K562 (cell line): ENCODE measurements around the gene MMP12. TPM values are rescaled to one million over a fixed set of nuclear protein-coding genes. Genes with fewer than 3 reads are reported as not detected.

ENCODE experiments used
- ATAC-seq: fragments of 200-7000 bp; cut with Tn5 transposase; 3 replicates; pipeline ENCODE4 v1.9.1; 2020; ENCODE audit warnings: moderate library complexity
- BruUV-seq: library from RNA; stranded (reverse); fragments of 400-500 nt; replicated peaks from 2 replicates; lab custom pipeline; 2021; lab: Mats Ljungman, UMichigan
- CTCF ChIA-PET: fragments of 300-600 bp; formaldehyde crosslinking; extraction: SDS; loops from one replicate; lab custom pipeline; 2021; ENCODE audit warnings: low intra/inter-chr PET ratio; lab: Yijun Ruan, JAX
- POLR2A ChIA-PET: fragments of 300-600, 350-650 bp; sonication (Branson Sonifier 250); formaldehyde crosslinking; extraction: SDS; loops from one replicate; lab custom pipeline; 2021; ENCODE audit warnings: antibody characterized with exemption, inconsistent platforms; lab: Yijun Ruan, JAX
- DNase-seq, 4 experiments: peaks; one replicate each; pipeline versions ENCODE4 v3.0.0 to v3.0.0-alpha.2; 2011 to 2018; ENCODE audit warnings: low spot score in 3 of 4, mixed read lengths in 3 of 4; ENCODE audit errors: extremely low read depth in 1 of 4
- FAIRE-seq: peaks from 2 replicates; lab custom pipeline; 2011; peaks lifted over from hg19 to GRCh38; lab: Jason Lieb, UNC
- H2AFZ ChIP-seq: 2 replicates; pipeline ENCODE4 v1.6.0; 2011; ENCODE audit warnings: low read depth, low read length, control low read depth, inconsistent platforms
- H3K27ac ChIP-seq: fragments of 200-600 bp; 3 replicates; pipeline ENCODE4 v1.8.0; 2011; ENCODE audit warnings: low read depth, mild to moderate bottlenecking, control low read depth, inconsistent platforms, low read length, moderate library complexity, mixed read lengths; ENCODE audit errors: extremely low read depth
- H3K27me3 ChIP-seq, 2 experiments: fragments of 300-600 bp in 1 of 2; 2 replicates in 1 of 2; 3 replicates in 1 of 2; pipeline versions ENCODE4 v1.6.0 to v1.8.0; 2011; ENCODE audit warnings: inconsistent platforms in 2 of 2, low read length in 2 of 2, mild to moderate bottlenecking in 1 of 2, mixed read lengths in 1 of 2, moderate library complexity in 1 of 2; ENCODE audit not compliant: control insufficient read depth in 2 of 2, insufficient read depth in 2 of 2
- H3K36me3 ChIP-seq: fragments of 300-600 bp; 3 replicates; pipeline ENCODE4 v1.8.0; 2011; ENCODE audit warnings: mild to moderate bottlenecking, low read length, inconsistent platforms; ENCODE audit not compliant: control insufficient read depth, insufficient read depth
- H3K4me1 ChIP-seq, 2 experiments: fragments of 200-600 bp in 1 of 2; replicated peaks in 1 of 2; 2 replicates in 1 of 2; 3 replicates in 1 of 2; pipeline versions ENCODE4 v1.5.1 to v1.8.0; 2011; ENCODE audit warnings: inconsistent platforms in 2 of 2, low read length in 2 of 2, mild to moderate bottlenecking in 1 of 2, mixed read lengths in 1 of 2, moderate library complexity in 1 of 2; ENCODE audit not compliant: control insufficient read depth in 2 of 2, insufficient read depth in 2 of 2
- H3K4me2 ChIP-seq: 2 replicates; pipeline ENCODE4 v1.6.1; 2011; ENCODE audit warnings: low read length, control low read depth, inconsistent platforms, mixed read lengths; ENCODE audit not compliant: insufficient read depth
- H3K4me3 ChIP-seq: fragments of 200-600 bp; sonication (generic), shearing (Covaris generic); 2 replicates; pipeline ENCODE4 v1.5.1; 2016; ENCODE audit warnings: control low read depth, inconsistent platforms
- H3K79me2 ChIP-seq: fragments of 200-600 bp; 3 replicates; pipeline ENCODE4 v1.8.0; 2011; ENCODE audit warnings: low read length, inconsistent platforms; ENCODE audit not compliant: control insufficient read depth, insufficient read depth
- H3K9ac ChIP-seq, 2 experiments: 2 replicates each; pipeline versions ENCODE4 v1.6.0 to v1.6.1; 2011; ENCODE audit warnings: low read depth in 2 of 2, low read length in 2 of 2, control low read depth in 1 of 2, inconsistent platforms in 1 of 2, mild to moderate bottlenecking in 1 of 2, mixed read lengths in 1 of 2; ENCODE audit not compliant: insufficient read depth in 1 of 2
- H3K9me1 ChIP-seq: one replicate; pipeline ENCODE4 v1.6.0; 2011; ENCODE audit warnings: inconsistent platforms, mild to moderate bottlenecking, low read length, moderate library complexity; ENCODE audit not compliant: control insufficient read depth, insufficient read depth
- H3K9me3 ChIP-seq: replicated peaks from 2 replicates; pipeline ENCODE4 v1.5.1; 2011; ENCODE audit warnings: low read depth, low read length, inconsistent platforms; ENCODE audit not compliant: control insufficient read depth, insufficient read depth
- H4K20me1 ChIP-seq: replicated peaks from 2 replicates; pipeline ENCODE4 v1.6.1; 2011; ENCODE audit warnings: low read length, inconsistent platforms, mixed read lengths; ENCODE audit not compliant: control insufficient read depth, insufficient read depth
- FOXK1 ChIP-seq: sonication (generic); formaldehyde crosslinking; IDR thresholded peaks from 2 replicates; pipeline ENCODE4 v1.8.0; 2022; ENCODE audit warnings: missing genetic modification reagents, mild to moderate bottlenecking, borderline replicate concordance
- MIER1 ChIP-seq: fragments of 450-650 bp; IDR thresholded peaks from 2 replicates; pipeline ENCODE4 v1.6.1; 2016; ENCODE audit warnings: antibody characterized with exemption, mild to moderate bottlenecking, low read depth
- MYBL2 ChIP-seq, 2 experiments: fragments of 450-650 bp in 1 of 2; sonication (generic) in 1 of 2; formaldehyde crosslinking in 1 of 2; IDR thresholded peaks; 2 replicates each; pipeline versions ENCODE4 v1.6.1 to v1.8.1; 2017 to 2022; ENCODE audit warnings: borderline replicate concordance in 1 of 2, inconsistent platforms in 1 of 2, low read depth in 1 of 2, mild to moderate bottlenecking in 1 of 2, missing genetic modification reagents in 1 of 2, moderate library complexity in 1 of 2
- NFXL1 ChIP-seq: fragments of 450-650 bp; formaldehyde crosslinking; IDR thresholded peaks from 2 replicates; pipeline ENCODE4 v1.4.0; 2021; ENCODE audit warnings: mild to moderate bottlenecking
- NKRF ChIP-seq: fragments of 450-650 bp; IDR thresholded peaks from 2 replicates; pipeline ENCODE4 v1.6.1; 2016; ENCODE audit warnings: borderline replicate concordance
- NR4A1 ChIP-seq, 2 experiments: fragments of 250-450 bp in 1 of 2; fragments of 450-650 bp in 1 of 2; sonication (Bioruptor Pico) in 1 of 2; IDR thresholded peaks; 2 replicates each; pipeline versions ENCODE4 v1.4.0 to v1.6.1; 2016 to 2020; ENCODE audit warnings: mild to moderate bottlenecking in 2 of 2, missing compliant biosample characterization in 1 of 2, missing genetic modification characterization in 1 of 2, moderate library complexity in 1 of 2
- RREB1 ChIP-seq: fragments of 250-450 bp; sonication (Bioruptor Pico); IDR thresholded peaks from 2 replicates; pipeline ENCODE4 v1.4.0; 2020
- SREBF2 ChIP-seq: sonication (generic); formaldehyde crosslinking; IDR thresholded peaks from 2 replicates; pipeline ENCODE4 v1.4.0; 2020; ENCODE audit warnings: mild to moderate bottlenecking, missing genetic modification reagents
- SRSF1 ChIP-seq: fragments of 200-400 bp; formaldehyde crosslinking; IDR thresholded peaks from 2 replicates; pipeline ENCODE4 v1.6.1; 2017; ENCODE audit warnings: mild to moderate bottlenecking, low read depth, low read length, moderate library complexity
- ZNF232 ChIP-seq: sonication (generic); formaldehyde crosslinking; IDR thresholded peaks from 2 replicates; pipeline ENCODE4 v1.8.0; 2022; ENCODE audit warnings: mild to moderate bottlenecking, missing genetic modification reagents
- ZNF668 ChIP-seq: fragments of 250-450 bp; sonication (Bioruptor Pico); IDR thresholded peaks from 2 replicates; pipeline ENCODE4 v1.8.0; 2022; ENCODE audit warnings: mild to moderate bottlenecking, inconsistent platforms
- ZNF778 ChIP-seq: fragments of 450-650 bp; formaldehyde crosslinking; IDR thresholded peaks from 2 replicates; pipeline ENCODE4 v1.4.0; 2020; ENCODE audit warnings: mild to moderate bottlenecking, moderate library complexity
- WGBS: fragments of 100-300 bp; shearing (Covaris generic); methylation state at CpG from one replicate; pipeline ENCODE4 v1.1.6; 2016; ENCODE audit warnings: low coverage, mixed read lengths; ENCODE audit not compliant: insufficient coverage; ENCODE audit errors: missing lambda C conversion rate; 5-methylcytosine and 5-hydroxymethylcytosine counted together
- in situ Hi-C: fragments of 300-500 bp; cut with MboI; formaldehyde crosslinking; loops from 4 replicates; pipeline ENCODE4 v1.15.0; 2018; ENCODE audit warnings: inconsistent platforms, mixed read lengths
- intact Hi-C: fragments of 100-400 bp; cut with micrococcal nuclease; formaldehyde crosslinking; loops from 2 replicates; pipeline ENCODE4 v1.14.2; 2022
- polyA plus RNA-seq, 8 experiments: library from polyadenylated mRNA; depleted of rRNA in 4 of 8; stranded (reverse) in 5 of 8; unstranded in 3 of 8; fragments of >200 nt; fragmentation: Nextera tagmentation in 2 of 8; fragmentation: Illumina TruSeq in 1 of 8; extraction: Ambion mirVana in 2 of 8; extraction: Trizol in 1 of 8; gene quantifications; 2 replicates each; pipeline versions ENCODE4 v1.2.1 to v1.2.3, GENCODE V29; 2011 to 2014; ENCODE audit warnings: inconsistent platforms in 1 of 8, missing spikeins in 1 of 8
- total RNA-seq, 7 experiments: library from RNA; depleted of rRNA in 6 of 7; stranded (reverse); fragments of >200 nt in 6 of 7; fragmentation: Illumina TruSeq in 2 of 7; extraction: Trizol in 2 of 7; gene quantifications; 2 replicates each; pipeline versions ENCODE4 v1.2.1 to v1.2.3, GENCODE V29; 2011 to 2021; ENCODE audit warnings: low replicate concordance in 1 of 7

MMP12 gene
- total and polyA plus RNA-seq, 9 of the 15 experiments (the other 6 are each of a cell fraction or from before 2014, with no cell fraction given), result not detected

DNA sequence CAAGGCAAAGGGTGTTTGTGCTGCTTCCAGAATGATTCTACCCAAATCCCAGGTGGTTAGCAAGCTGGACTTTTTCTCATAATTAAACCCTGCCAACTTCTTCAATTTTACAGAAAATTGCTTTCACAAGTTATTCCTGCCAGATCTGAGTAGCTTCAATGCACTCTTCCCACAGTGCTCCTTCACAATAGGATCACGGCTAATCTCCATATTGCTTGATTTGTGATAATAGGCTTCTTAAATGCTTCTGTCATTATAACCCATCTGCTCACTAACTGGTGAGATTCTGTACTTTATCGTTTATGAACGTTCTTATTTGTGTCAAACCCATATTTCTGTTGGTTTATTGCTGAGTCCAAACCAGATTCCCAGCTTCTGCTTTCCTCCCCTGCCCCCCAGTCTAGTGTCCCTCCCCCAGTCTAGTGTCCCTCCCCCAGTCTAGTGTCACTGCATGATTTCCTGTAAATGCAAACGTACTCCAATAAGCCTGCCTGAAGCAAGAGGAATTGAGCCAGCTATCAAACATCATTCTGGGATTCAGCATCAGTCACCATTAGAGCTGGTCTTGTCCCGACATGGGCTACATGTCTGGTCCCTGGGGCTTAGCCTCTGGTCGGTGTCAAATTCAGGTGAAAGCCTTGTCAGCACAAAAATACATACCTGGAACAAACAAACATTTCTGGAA, 45.3 kb downstream of the MMP12 start:
- Histone ChIP-seq H3K27ac (no peak overlapping the region), H3K4me2 (no peak overlapping the region), H3K79me2 (no peaks in the 10 kb centered on the region), H3K36me3 (no peaks in the 10 kb centered on the region), H3K9me3 (no peaks in the 10 kb centered on the region), H3K27me3 (no peaks in the 10 kb centered on the region), H2AFZ (no peak overlapping the region), H3K4me3 (no peak overlapping the region), H4K20me1 (no peaks in the 10 kb centered on the region), H3K9me1 (no peaks in the 10 kb centered on the region), H3K9ac (no peak overlapping the region), H3K4me1 (no peaks in the 10 kb centered on the region)
- in situ Hi-C loops (no loop called here), intact Hi-C loops (no loop called here)
- under 1% methylated on average over 6 of the region's 6 CpGs for WGBS
- POLR2A ChIA-PET, result no interaction called here
- DNase-seq (no peak), ATAC-seq (no peak), FAIRE-seq (no peak)
- BruUV-seq, result no TSS peak
- CTCF ChIA-PET, result no interaction called here
- no peak for TF ChIP-seq NR4A1 (CRISPR knock-in tag; IDR thresholded peaks at IDR 0.05)
- no peak for TF ChIP-seq NR4A1 (tag; IDR thresholded peaks at IDR 0.05)
- no peak for TF ChIP-seq NKRF
- no peak for TF ChIP-seq SRSF1
- TF ChIP-seq ZNF232 (CRISPR knock-in tag), result no peak
- TF ChIP-seq SREBF2, result no peak
- TF ChIP-seq ZNF778 (CRISPR knock-in tag), result no peak
- TF ChIP-seq MYBL2 (IDR thresholded peaks at IDR 0.05; ENCODE audit: low read depth), result no peak
- TF ChIP-seq MYBL2 (CRISPR knock-in tag; IDR thresholded peaks at IDR 0.05; ENCODE audit: borderline replicate concordance), result no peak
- TF ChIP-seq NFXL1 (CRISPR knock-in tag), result no peak
- TF ChIP-seq MIER1, result no peak
- TF ChIP-seq FOXK1, result no peak
- TF ChIP-seq RREB1 (CRISPR knock-in tag), result no peak
- no peak for TF ChIP-seq ZNF668 (CRISPR knock-in tag)
